HG03520 (cell line): Measurements from ENCODE around the gene SIGLEC12.
"Not testable (repeated sequence)": the region's sequence is repeated elsewhere in the genome, so short reads cannot be mapped to it uniquely, and the experiment has no call there.

Experiments used
- ATAC-seq: cut with Tn5 transposase; IDR thresholded peaks from one replicate; pipeline ENCODE4 v1.9.1; 2021; ENCODE audit warnings: mild to moderate bottlenecking, moderate library complexity; ENCODE audit not compliant: unreplicated experiment

The SIGLEC12 gene

GRCh38 chr19:51460164-51460992, 41.2 kb downstream of the SIGLEC12 start:
- no peak for ATAC-seq

GRCh38 chr19:51458899-51459505, 42.6 kb downstream of the SIGLEC12 start:
- no peak for ATAC-seq

GRCh38 chr19:51458051-51458645, 43.5 kb downstream of the SIGLEC12 start, which contains the start of gene SIGLEC8:
Gene SIGLEC8 (minus strand): TSS chr19:51458454. CDS start chr19:51458387, 67 bp downstream.
- ATAC-seq, result no peak

GRCh38 chr19:51457351-51458013, 44.1 kb downstream of the SIGLEC12 start:
- ATAC-seq, result no peak

- ATAC-seq, result no peak
Measured at GRCh38 chr19:51456541-51457290, 44.9 kb downstream of the SIGLEC12 start.

GRCh38 chr19:51450730-51451307, 50.8 kb downstream of the SIGLEC12 start:
- no peak for ATAC-seq

GRCh38 chr19:51448411-51449016, 53.1 kb downstream of the SIGLEC12 start:
- ATAC-seq, result no peak

GRCh38 chr19:51448011-51448410, 53.6 kb downstream of the SIGLEC12 start:
- ATAC-seq, result no peak

GRCh38 chr19:51447510-51447909, 54.1 kb downstream of the SIGLEC12 start:
- not testable (repeated sequence) for ATAC-seq

- peak; percentile 76 for ATAC-seq
Measured at GRCh38 chr19:51441410-51442390, 59.9 kb downstream of the SIGLEC12 start.
